ENCODE data around the gene TEP1. TPM values are rescaled to one million over a fixed set of nuclear protein-coding genes. Genes with fewer than 3 reads are reported as not detected.
A peak's percentile ranks its signal among the peaks of the same experiment; 100 is the strongest.

Gene TEP1
- total and polyA plus RNA-seq, 2 of the 8 experiments (the other 6 are each of a cell fraction or from before 2014, with no cell fraction given): 6.9 to 10.7 TPM

- TF ChIP-seq POLR2A (IDR thresholded peaks at IDR 0.05; ENCODE audit: control extremely low read depth in 1 of 2, low read depth in 2 of 2, low read length in 2 of 2) (peak in 1 of 2 experiments; percentile 57; a peak in 1 of 3 replicates), RBBP5 (IDR thresholded peaks at IDR 0.05; ENCODE audit: borderline replicate concordance, low read depth, low read length) (peak; percentile 80; the same call in 1 of the 2 replicates), POLR2AphosphoS5 (IDR thresholded peaks at IDR 0.05; ENCODE audit: low read depth, low read length) (no peak), HDAC2 (IDR thresholded peaks at IDR 0.05; ENCODE audit: borderline replicate concordance in 1 of 2, low read depth in 2 of 2, low read length in 2 of 2) (peak in 1 of 2 experiments; percentile 82; a peak in 1 of 4 replicates), PHF8 (conservative IDR thresholded peaks at IDR 0.05; ENCODE audit: low read depth, low read length) (peak; percentile 61; the same call in 1 of the 2 replicates), TBP (IDR thresholded peaks at IDR 0.05; ENCODE audit: low read depth, low read length) (peak; percentile 55), SIRT6 (IDR thresholded peaks at IDR 0.05; ENCODE audit: low read length) (no peak)
Observed at GRCh38 chr14:20412876-20413743, at the start of gene TEP1 (continued).
